ENCODE measurements around the gene FLNB. TPM values are rescaled to one million over a fixed set of nuclear protein-coding genes. Genes with fewer than 3 reads are reported as not detected.

Gene FLNB
- total RNA-seq, 1 donor from 2014 or later: 80.9 TPM

DNA sequence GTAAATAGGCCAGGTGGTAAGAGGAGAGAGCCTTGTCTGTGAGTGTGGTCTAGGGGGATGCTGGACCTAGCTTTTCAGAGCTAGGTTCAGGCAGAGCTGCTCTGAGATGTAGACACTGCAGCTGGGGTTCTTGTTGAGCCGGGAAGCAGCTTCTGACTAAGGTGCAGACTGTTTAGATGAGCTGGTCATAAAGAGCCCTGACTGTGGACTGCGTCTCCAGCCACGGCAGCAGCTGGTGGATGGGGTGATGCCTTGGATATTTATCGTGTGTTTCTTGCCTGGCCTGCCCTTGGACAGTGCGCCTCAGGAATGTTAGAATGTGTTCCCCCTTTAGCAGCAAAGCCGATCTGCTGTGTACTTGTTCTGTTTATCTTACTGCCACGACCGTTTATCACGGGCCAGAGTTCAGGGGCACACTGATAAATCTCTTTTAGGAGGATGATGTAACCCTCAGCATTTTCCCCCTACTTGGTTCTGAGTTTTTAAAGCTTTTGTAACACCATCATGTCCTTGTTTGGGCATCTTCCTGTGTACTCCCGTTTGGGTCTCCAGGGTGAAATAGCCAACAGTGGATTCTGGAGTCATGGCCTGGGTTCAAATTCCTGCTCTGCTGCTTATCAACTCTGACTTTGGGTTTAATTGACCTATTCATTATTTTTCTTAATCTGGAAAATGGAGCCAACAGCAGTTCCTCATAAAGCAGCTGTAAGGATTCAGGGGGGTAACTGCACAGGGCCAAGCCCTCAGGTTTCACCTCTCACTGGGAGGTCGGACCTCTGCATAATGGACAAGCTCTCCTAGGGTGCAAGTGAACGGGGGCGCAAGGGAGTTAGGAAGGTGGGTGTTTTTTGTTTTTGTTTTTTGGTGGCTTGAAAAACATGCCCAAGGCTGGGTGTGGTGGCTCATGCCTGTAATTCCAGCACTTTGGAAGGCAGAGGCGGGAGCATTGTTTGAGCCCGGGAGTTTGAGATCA lies 51.4 kb downstream of the FLNB start:
- Histone ChIP-seq H3K9ac (ENCODE audit: low read depth in 1 of 3, low read length in 3 of 3) (no peak overlapping the region), H3K4me1 (ENCODE audit: control insufficient read depth in 3 of 3, insufficient read depth in 3 of 3, low read length in 3 of 3) (peaks cover 9 to 16% (median 15%) of the 10 kb centered on the region in 3 donors)

DNA sequence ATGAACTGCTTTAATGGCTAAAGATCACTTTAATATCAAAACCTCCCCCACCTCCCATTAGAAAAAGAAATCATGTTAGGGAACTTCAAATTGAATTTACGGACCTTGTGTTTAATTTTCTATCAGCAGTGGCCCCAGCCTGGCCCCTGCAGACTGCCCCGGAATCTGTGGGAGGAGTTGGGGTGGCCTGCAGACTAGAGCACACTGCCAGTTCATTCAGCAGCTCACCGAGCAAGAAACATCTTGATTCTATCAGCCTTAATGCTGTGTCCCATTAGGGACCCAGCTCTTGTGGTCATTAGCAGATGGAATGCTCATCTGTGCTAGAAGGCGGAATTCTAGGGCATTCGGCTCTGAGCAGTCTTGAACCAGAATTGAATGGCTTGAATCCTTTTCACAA lies 54.2 kb downstream of the FLNB start:
- H3K27ac ChIP-seq (ENCODE audit: low read depth, low read length): no peak overlapping the region
- H3K9ac ChIP-seq (ENCODE audit: low read depth in 1 of 3, low read length in 3 of 3): no peak overlapping the region
- H3K27me3 ChIP-seq (ENCODE audit: control insufficient read depth in 3 of 3, insufficient read depth in 3 of 3, low read length in 3 of 3): no peaks in the 10 kb centered on the region
- no peaks in the 10 kb centered on the region for H3K9me3 ChIP-seq (ENCODE audit: control insufficient read depth in 3 of 3, low read length in 3 of 3)
- no peaks in the 10 kb centered on the region for H3K36me3 ChIP-seq (ENCODE audit: control insufficient read depth in 3 of 3, insufficient read depth in 3 of 3, low read length in 3 of 3)
- peaks cover 9 to 20% (median 16%) of the 10 kb centered on the region in 3 donors for H3K4me1 ChIP-seq (ENCODE audit: control insufficient read depth in 3 of 3, insufficient read depth in 3 of 3, low read length in 3 of 3)
- H3K4me3 ChIP-seq (ENCODE audit: low read length in 3 of 3): no peak overlapping the region

More for the DNA sequence above, 51.4 kb downstream of the FLNB start:
- Histone ChIP-seq H3K36me3 (ENCODE audit: control insufficient read depth in 3 of 3, insufficient read depth in 3 of 3, low read length in 3 of 3) (no peaks in the 10 kb centered on the region), H3K27ac (ENCODE audit: low read depth, low read length) (no peak overlapping the region), H3K27me3 (ENCODE audit: control insufficient read depth in 3 of 3, insufficient read depth in 3 of 3, low read length in 3 of 3) (no peaks in the 10 kb centered on the region), H3K9me3 (ENCODE audit: control insufficient read depth in 3 of 3, low read length in 3 of 3) (no peaks in the 10 kb centered on the region), H3K4me3 (ENCODE audit: low read length in 3 of 3) (no peak overlapping the region)

DNA sequence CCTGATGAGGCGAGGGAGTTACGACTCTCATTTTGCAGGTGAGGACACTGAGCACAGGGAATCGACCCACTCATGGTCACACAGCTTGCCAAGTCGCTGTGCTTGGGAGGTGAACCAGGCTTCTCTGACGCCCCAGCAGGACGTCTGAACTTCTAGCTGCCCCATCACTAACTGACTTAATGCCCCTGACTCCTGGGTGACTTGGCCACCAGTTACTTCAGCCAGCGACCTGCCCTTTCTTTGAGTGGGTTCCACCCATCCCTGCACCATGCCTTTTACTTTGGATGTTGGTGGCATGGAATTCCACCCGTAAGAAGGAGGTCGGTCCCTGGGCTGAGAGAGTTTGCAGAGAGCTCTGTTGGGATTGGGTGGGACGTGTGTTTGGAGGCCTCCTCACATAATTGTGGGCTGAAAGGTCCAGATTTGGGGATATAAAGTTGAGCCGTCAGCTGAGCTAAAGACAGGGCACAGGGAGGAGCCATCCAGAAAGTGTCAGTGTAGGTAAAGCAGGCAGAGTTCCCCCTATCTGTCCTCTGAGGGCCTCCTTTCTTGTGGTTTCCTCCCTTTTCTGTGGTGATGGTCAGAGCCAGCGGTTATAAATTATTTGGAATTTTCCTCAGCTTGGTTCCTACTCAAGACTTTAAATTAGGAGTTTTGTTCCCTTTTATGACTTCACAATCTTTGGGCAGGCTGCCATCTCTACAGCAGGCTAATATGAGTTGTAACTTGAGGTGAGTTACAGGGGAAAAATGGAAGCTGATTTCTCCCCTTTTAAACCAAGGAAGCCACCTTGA lies 55.0 kb downstream of the FLNB start:
- peaks cover 9 to 24% (median 16%) of the 10 kb centered on the region in 3 donors for H3K4me1 ChIP-seq (ENCODE audit: control insufficient read depth in 3 of 3, insufficient read depth in 3 of 3, low read length in 3 of 3)
- no peaks in the 10 kb centered on the region for H3K36me3 ChIP-seq (ENCODE audit: control insufficient read depth in 3 of 3, insufficient read depth in 3 of 3, low read length in 3 of 3)
- no peaks in the 10 kb centered on the region for H3K27me3 ChIP-seq (ENCODE audit: control insufficient read depth in 3 of 3, insufficient read depth in 3 of 3, low read length in 3 of 3)
- H3K27ac ChIP-seq (ENCODE audit: low read depth, low read length): no peak overlapping the region
- H3K4me3 ChIP-seq (ENCODE audit: low read length in 3 of 3): no peak overlapping the region
- H3K9me3 ChIP-seq (ENCODE audit: control insufficient read depth in 3 of 3, low read length in 3 of 3): no peaks in the 10 kb centered on the region
- H3K9ac ChIP-seq (ENCODE audit: low read depth in 1 of 3, low read length in 3 of 3): no peak overlapping the region

DNA sequence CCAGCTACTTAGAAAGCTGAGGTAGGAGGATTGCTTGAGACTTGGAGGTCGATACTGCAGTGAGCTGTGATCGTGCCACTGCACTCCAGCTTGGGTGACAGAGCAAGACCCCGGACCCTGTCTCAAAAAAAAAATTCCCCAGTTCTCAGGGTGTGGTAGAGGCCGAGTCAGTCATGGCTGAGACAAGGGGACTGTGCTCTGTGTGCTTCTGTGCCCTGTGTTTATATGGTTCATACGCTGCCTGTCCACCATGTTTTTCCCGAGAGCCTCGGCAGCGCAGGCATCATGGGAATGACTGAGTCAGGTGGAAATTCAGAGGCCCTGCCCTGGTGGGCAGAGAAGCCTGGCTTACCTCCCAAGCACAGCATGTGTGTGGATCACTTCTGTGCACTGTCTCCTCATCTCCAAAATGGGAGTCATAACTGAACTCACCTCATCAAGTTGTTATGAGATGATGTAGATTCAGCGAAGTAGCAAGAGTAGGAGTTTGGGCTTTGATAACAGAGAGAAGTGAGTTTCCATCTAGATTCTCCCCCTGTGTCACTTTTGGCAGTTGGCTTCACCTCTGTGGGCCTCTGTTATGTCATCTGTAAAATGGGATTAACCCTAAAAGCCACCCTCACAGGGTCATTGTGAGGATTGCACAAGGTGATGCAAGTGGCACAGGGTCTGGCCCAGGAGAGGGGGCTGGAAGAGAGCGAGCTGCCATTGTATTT lies 56.9 kb downstream of the FLNB start:
- H3K27me3 ChIP-seq (ENCODE audit: control insufficient read depth in 3 of 3, insufficient read depth in 3 of 3, low read length in 3 of 3): no peaks in the 10 kb centered on the region
- no peak overlapping the region for H3K4me3 ChIP-seq (ENCODE audit: low read length in 3 of 3)
- no peak overlapping the region for H3K9ac ChIP-seq (ENCODE audit: low read depth in 1 of 3, low read length in 3 of 3)
- H3K4me1 ChIP-seq (ENCODE audit: control insufficient read depth in 3 of 3, insufficient read depth in 3 of 3, low read length in 3 of 3): peaks cover 7 to 14% (median 9%) of the 10 kb centered on the region in 3 donors
- H3K36me3 ChIP-seq (ENCODE audit: control insufficient read depth in 3 of 3, insufficient read depth in 3 of 3, low read length in 3 of 3): no peaks in the 10 kb centered on the region
- no peak overlapping the region for H3K27ac ChIP-seq (ENCODE audit: low read depth, low read length)
- H3K9me3 ChIP-seq (ENCODE audit: control insufficient read depth in 3 of 3, low read length in 3 of 3): no peaks in the 10 kb centered on the region

DNA sequence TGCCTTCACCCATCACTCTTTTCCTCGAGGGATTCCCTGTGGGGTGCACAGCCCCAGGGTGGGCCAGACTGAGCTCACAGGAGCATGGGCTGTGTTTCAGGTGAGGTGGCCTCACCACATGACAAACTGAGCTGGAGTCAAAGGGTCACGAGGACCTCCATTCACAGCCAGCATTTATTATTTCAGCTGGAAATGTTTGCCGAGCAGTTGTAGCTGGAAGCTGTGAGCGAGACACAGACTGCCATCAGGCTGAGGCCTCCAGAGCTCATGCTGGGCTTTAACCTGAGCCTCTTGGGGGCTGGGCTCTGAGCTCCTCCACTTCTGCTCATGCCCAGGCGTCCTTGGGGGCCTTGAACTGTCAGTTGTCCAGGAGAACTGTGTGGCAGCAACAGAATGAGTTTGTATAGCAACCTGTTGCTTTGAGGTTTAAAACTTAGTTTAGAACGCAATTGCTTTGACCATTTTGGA lies 57.5 kb downstream of the FLNB start:
- H3K36me3 ChIP-seq (ENCODE audit: control insufficient read depth in 3 of 3, insufficient read depth in 3 of 3, low read length in 3 of 3): no peaks in the 10 kb centered on the region
- no peak overlapping the region for H3K27ac ChIP-seq (ENCODE audit: low read depth, low read length)
- peaks cover 7 to 14% (median 9%) of the 10 kb centered on the region in 3 donors for H3K4me1 ChIP-seq (ENCODE audit: control insufficient read depth in 3 of 3, insufficient read depth in 3 of 3, low read length in 3 of 3)
- no peak overlapping the region for H3K9ac ChIP-seq (ENCODE audit: low read depth in 1 of 3, low read length in 3 of 3)
- no peak overlapping the region for H3K4me3 ChIP-seq (ENCODE audit: low read length in 3 of 3)
- no peaks in the 10 kb centered on the region for H3K9me3 ChIP-seq (ENCODE audit: control insufficient read depth in 3 of 3, low read length in 3 of 3)
- no peaks in the 10 kb centered on the region for H3K27me3 ChIP-seq (ENCODE audit: control insufficient read depth in 3 of 3, insufficient read depth in 3 of 3, low read length in 3 of 3)

DNA sequence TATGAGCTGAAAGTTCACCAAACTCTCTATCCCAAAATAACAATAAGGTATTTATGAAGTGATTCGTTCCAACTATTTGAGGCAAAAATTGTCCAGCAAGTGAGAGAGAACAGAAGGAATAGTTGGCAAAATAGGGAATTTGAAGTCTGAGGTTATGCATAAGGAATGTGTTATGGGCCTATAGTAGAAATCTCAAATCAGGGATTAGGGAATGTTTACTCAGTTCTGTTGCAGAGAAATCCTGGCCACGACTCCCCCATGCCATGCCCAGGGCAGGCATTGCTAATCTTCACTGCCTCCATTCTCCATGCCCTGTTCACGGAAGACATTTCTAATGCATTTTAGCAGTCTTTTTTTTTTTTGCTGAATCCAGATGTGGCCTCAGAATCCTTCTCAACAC lies 58.6 kb downstream of the FLNB start:
- no peaks in the 10 kb centered on the region for H3K27me3 ChIP-seq (ENCODE audit: control insufficient read depth in 3 of 3, insufficient read depth in 3 of 3, low read length in 3 of 3)
- H3K4me1 ChIP-seq (ENCODE audit: control insufficient read depth in 3 of 3, insufficient read depth in 3 of 3, low read length in 3 of 3): peaks cover 9 to 14% (median 10%) of the 10 kb centered on the region in 3 donors
- H3K9ac ChIP-seq (ENCODE audit: low read depth in 1 of 3, low read length in 3 of 3): no peak overlapping the region
- no peak overlapping the region for H3K27ac ChIP-seq (ENCODE audit: low read depth, low read length)
- H3K36me3 ChIP-seq (ENCODE audit: control insufficient read depth in 3 of 3, insufficient read depth in 3 of 3, low read length in 3 of 3): no peaks in the 10 kb centered on the region
- no peaks in the 10 kb centered on the region for H3K9me3 ChIP-seq (ENCODE audit: control insufficient read depth in 3 of 3, low read length in 3 of 3)
- H3K4me3 ChIP-seq (ENCODE audit: low read length in 3 of 3): no peak overlapping the region

DNA sequence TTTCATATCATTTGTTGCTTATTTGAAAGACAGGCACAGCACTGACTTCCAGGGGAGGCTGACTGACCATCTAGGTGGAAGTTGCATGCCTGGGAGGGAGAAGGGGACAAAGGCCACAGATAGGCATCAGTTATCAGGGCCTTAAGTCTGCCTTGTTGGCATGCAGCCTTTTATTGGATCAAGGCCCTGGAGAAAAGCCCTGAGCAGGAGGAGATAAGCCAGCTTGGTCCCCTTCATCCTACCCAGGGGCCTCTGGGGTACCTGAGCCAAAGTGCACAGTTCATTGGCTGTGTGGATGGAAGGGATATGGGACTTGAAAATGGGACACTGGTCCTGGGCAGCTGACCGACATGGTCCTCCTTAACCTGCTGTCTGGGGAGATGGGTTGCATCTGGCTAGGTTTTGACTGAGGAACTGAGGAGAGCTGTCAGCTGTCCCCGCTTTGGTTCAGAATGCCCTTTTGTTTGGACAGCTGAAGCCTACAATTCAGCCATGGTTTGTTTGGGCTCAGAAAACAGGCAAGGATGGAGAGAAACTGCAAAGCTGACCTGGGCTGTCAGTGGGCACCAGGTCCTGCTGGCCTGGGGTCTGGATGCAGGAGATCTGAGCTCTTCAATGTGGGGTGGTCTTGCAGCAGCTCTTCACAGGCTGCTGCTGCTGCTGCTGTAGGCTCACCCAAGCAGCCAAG lies 60.0 kb downstream of the FLNB start:
- Histone ChIP-seq H3K27ac (ENCODE audit: low read depth, low read length) (no peak overlapping the region), H3K9me3 (ENCODE audit: control insufficient read depth in 3 of 3, low read length in 3 of 3) (no peaks in the 10 kb centered on the region), H3K9ac (ENCODE audit: low read depth in 1 of 3, low read length in 3 of 3) (no peak overlapping the region), H3K4me1 (ENCODE audit: control insufficient read depth in 3 of 3, insufficient read depth in 3 of 3, low read length in 3 of 3) (peaks cover 0 to 17% (median 5%) of the 10 kb centered on the region in 3 donors), H3K4me3 (ENCODE audit: low read length in 3 of 3) (no peak overlapping the region), H3K36me3 (ENCODE audit: control insufficient read depth in 3 of 3, insufficient read depth in 3 of 3, low read length in 3 of 3) (no peaks in the 10 kb centered on the region), H3K27me3 (ENCODE audit: control insufficient read depth in 3 of 3, insufficient read depth in 3 of 3, low read length in 3 of 3) (no peaks in the 10 kb centered on the region)

DNA sequence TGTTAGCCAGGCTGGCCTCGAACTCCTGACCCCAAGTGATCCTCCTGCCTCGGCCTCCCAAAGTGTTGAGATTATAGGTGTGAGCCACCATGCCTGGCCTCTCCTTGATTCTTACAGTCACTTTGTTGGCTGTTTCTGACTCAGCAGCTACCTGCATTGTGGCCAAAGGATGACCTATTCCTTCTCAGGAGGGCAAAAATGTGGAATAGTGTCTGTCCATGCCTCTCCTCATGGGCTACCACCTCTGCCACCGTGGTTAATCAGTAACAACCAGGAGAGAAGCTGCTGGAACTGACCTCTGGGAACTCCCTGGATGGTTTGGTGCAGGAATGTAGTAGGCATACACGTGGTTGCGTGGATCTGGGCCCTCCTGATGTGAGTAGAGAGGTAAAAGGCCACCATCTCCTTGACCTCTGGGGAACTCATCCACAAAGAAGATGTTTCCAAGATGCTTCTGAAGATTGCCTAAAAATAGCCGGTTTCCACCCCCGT lies 63.3 kb downstream of the FLNB start:
- Histone ChIP-seq H3K36me3 (ENCODE audit: control insufficient read depth in 3 of 3, insufficient read depth in 3 of 3, low read length in 3 of 3) (no peaks in the 10 kb centered on the region), H3K4me3 (ENCODE audit: low read length in 3 of 3) (no peak overlapping the region), H3K4me1 (ENCODE audit: control insufficient read depth in 3 of 3, insufficient read depth in 3 of 3, low read length in 3 of 3) (peaks cover 0 to 27% (median 3%) of the 10 kb centered on the region in 3 donors), H3K9me3 (ENCODE audit: control insufficient read depth in 3 of 3, low read length in 3 of 3) (no peaks in the 10 kb centered on the region), H3K9ac (ENCODE audit: low read depth in 1 of 3, low read length in 3 of 3) (no peak overlapping the region), H3K27me3 (ENCODE audit: control insufficient read depth in 3 of 3, insufficient read depth in 3 of 3, low read length in 3 of 3) (no peaks in the 10 kb centered on the region), H3K27ac (ENCODE audit: low read depth, low read length) (no peak overlapping the region)

Measured in skeletal muscle tissue (tissue), 4 donors.